HT1080 (cell line): ENCODE measurements around the gene RRAGC. TPM values are rescaled to one million over a fixed set of nuclear protein-coding genes. Genes with fewer than 3 reads are reported as not detected.

ENCODE experiments used
- DNase-seq: peaks from one replicate; pipeline ENCODE4 v3.0.0-alpha.2; 2015; ENCODE audit warnings: low read depth
- polyA plus RNA-seq, 2 experiments: library from polyadenylated mRNA; depleted of rRNA; stranded (reverse); fragments of >200 nt; gene quantifications; 2 replicates each; pipeline ENCODE4 v1.2.3, GENCODE V29; 2015
- total RNA-seq: library from RNA; depleted of rRNA; stranded (reverse); fragments of >200 nt; shearing (Covaris generic); gene quantifications from 2 replicates; pipeline ENCODE4 v1.2.3, GENCODE V29; 2014; rRNA removed

The RRAGC gene
- 9.1 and 11.7 TPM in 2 replicates for total RNA-seq
- 17.8 and 19.8 TPM in 2 replicates for polyA plus RNA-seq (2015; cell fraction: cytosol; rRNA removed)
- polyA plus RNA-seq (2015; cell fraction: nucleus; rRNA removed) = 8.5 and 9.6 TPM in 2 replicates

GRCh38 chr1:38859561-38860453 is at the start of gene RRAGC:
RRAGC (minus strand) TSS chr1:38859772; CDS start chr1:38859646, 126 bp downstream.
- peak; percentile 96 for DNase-seq

- no peak for DNase-seq
Observed at GRCh38 chr1:38908821-38909220, 49.2 kb upstream of the RRAGC start.

- no peak for DNase-seq
Observed at GRCh38 chr1:38905985-38906384, 46.4 kb upstream of the RRAGC start.

GRCh38 chr1:38899560-38899959 is 40.0 kb upstream of the RRAGC start:
- DNase-seq = no peak

GRCh38 chr1:38898653-38899230 is 39.2 kb upstream of the RRAGC start:
- peak; percentile 78 for DNase-seq

GRCh38 chr1:38896169-38896568 is 36.6 kb upstream of the RRAGC start:
- no peak for DNase-seq

GRCh38 chr1:38892976-38893375 is 33.4 kb upstream of the RRAGC start:
- DNase-seq = no peak

- DNase-seq = no peak
Observed at GRCh38 chr1:38891753-38892152, 32.2 kb upstream of the RRAGC start.

- DNase-seq = no peak
Observed at GRCh38 chr1:38889589-38889988, 30.0 kb upstream of the RRAGC start.

GRCh38 chr1:38888423-38889333 is 29.1 kb upstream of the RRAGC start:
- DNase-seq = no peak

- no peak for DNase-seq
Observed at GRCh38 chr1:38885092-38885491, 25.5 kb upstream of the RRAGC start.

GRCh38 chr1:38881487-38881886 is 21.9 kb upstream of the RRAGC start, which contains the start of gene GJA9:
GJA9 (minus strand) TSS chr1:38881587; CDS start chr1:38876098, 5,489 bp downstream.
- no peak for DNase-seq

- DNase-seq = no peak
Observed at GRCh38 chr1:38875811-38876210, 16.2 kb upstream of the RRAGC start.

- peak; percentile 96 for DNase-seq
Observed at GRCh38 chr1:38873027-38873969, 13.7 kb upstream of the RRAGC start, which contains the start of gene MYCBP. MYCBP (minus strand) TSS chr1:38873348; CDS start chr1:38873305, 43 bp downstream.

GRCh38 chr1:38872401-38873026 is 12.9 kb upstream of the RRAGC start:
- DNase-seq = no peak

GRCh38 chr1:38870996-38871395 is 11.4 kb upstream of the RRAGC start:
- DNase-seq = no peak

GRCh38 chr1:38867208-38867607 is 7.6 kb upstream of the RRAGC start:
- no peak for DNase-seq

GRCh38 chr1:38865112-38865715 is 5.6 kb upstream of the RRAGC start:
- DNase-seq = no peak

GRCh38 chr1:38860454-38860795 is 853 bp upstream of the RRAGC start:
- no peak for DNase-seq
